GM18508 (cell line): ENCODE measurements around the gene TTLL9.
"Not testable (repeated sequence)": the region's sequence is repeated elsewhere in the genome, so short reads cannot be mapped to it uniquely, and the experiment has no call there.

Source experiments
- ATAC-seq: cut with Tn5 transposase; IDR thresholded peaks from one replicate; pipeline ENCODE4 v1.9.1; 2021; ENCODE audit warnings: moderate number of reproducible peaks; ENCODE audit not compliant: insufficient read depth, unreplicated experiment

The TTLL9 gene

GRCh38 chr20:31914170-31914569 lies 43.7 kb downstream of the TTLL9 start:
- no peak for ATAC-seq

GRCh38 chr20:31915491-31916280 lies 45.3 kb downstream of the TTLL9 start:
- ATAC-seq, result no peak

DNA sequence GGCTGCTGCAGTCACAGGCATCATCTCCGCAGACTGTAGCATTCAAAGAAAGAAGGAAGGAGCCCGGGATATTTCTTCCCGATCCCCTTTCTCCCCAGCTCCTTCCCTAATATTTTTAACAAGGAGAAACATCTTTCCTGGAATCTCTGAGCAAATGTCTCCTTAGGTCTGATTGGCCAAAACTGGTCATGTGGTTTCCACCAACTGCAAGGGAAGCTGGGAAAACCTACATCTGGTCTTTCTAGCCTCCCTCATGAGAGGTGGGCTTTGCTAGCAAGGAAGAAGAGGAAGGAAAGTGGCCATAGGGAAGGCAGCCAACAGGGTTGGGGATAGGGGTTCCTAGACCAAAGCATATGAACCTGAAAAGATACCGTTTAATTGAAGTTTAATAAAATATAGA lies 46.3 kb downstream of the TTLL9 start:
- no peak for ATAC-seq

- ATAC-seq, result not testable (repeated sequence)
Observed at GRCh38 chr20:31917962-31918412, 47.6 kb downstream of the TTLL9 start.

DNA sequence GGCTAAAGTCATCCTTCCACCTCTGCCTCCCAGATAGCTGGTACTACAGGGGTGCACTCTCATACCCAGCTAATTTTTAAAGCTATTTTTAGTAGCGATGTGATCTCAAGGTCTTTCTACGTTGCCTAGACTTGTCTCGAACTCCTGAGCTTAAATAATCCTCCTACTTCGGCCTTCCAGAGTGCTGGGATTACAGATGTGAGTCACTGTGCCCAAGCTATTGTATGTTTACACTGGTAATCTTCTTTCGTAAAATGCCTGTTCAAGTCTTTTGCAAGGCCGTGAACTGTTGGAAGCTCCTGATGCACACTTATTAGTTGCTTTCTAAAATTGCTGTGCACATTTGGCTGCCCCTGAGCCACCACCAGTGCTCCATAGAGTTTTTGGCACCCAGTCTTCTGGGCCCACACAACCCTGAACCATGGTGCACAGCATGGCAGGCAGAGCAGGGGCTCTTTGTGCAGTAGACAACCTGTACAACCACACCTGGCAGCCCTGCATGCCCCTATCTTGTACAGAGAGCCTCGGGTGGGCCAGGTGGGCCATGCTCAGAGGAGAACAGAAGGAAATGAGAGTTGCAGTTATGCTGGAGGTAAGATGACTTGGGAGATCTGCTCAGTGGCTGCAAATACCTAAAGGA lies 48.2 kb downstream of the TTLL9 start:
- no peak for ATAC-seq

- no peak for ATAC-seq
Observed at GRCh38 chr20:31919410-31920155, 49.1 kb downstream of the TTLL9 start.

DNA sequence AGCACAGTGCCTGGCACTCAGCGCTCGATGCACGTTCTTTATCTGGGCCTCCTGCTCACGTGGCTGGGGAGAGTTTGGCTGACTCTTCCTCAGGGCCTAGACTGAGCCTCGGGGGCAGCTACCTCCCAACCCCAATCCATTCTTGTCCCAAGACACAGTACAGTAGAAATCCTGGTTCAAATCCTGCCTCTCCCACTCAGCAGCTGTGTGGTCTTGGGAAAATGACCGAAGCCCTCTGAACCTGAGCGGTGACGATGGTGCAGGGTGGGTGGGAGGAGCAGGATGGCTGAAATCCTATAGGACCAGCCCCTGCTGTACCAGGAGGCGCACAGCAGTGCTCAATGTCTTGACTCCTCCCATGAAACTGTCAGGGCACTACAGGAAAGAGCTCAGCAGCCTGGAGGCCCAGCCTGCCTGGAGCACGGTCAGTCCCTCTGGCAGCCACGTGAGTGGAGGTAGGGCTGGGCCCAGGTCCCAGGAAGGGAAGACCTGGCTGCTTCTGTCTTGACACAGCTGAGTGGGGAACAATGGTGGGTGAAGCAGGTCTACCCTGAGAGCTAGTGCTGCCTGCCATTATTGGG lies 49.9 kb downstream of the TTLL9 start:
- no peak for ATAC-seq

DNA sequence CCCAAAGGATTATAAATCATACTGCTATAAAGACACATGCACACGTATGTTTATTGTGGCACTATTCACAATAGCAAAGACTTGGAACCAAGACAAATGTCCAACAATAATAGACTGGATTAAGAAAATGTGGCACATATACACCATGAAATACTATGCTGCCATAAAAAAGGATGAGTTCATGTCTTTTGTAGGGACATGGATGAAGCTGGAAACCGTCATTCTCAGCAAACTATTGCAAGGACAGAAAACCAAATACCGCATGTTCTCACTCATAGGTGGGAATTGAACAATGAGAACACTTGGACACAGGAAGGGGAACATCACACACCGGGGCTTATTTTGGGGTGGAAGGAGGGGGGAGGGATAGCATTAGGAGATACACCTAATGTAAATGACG lies 51.0 kb downstream of the TTLL9 start:
- not testable (repeated sequence) for ATAC-seq

DNA sequence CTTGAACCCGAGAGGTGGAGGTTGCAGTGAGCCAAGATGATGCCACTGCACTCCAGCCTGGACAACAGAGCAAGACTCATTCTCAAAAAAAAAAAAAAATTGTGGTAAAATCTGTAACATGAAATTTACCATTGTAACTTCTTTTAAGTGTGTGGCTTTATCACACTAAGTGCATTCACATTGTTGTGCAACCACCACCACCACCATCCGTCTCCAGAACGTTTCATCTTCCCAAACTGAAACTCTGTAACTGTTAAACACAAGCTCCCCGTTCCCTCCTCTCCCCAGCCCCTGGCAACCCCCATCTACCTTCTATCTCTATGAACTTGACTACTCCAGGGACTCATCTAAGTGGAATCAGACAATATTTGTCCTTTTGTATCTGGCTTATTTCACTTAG lies 51.7 kb downstream of the TTLL9 start:
- ATAC-seq, result no peak

- ATAC-seq, result no peak
Observed at GRCh38 chr20:31922588-31922987, 52.2 kb downstream of the TTLL9 start.

DNA sequence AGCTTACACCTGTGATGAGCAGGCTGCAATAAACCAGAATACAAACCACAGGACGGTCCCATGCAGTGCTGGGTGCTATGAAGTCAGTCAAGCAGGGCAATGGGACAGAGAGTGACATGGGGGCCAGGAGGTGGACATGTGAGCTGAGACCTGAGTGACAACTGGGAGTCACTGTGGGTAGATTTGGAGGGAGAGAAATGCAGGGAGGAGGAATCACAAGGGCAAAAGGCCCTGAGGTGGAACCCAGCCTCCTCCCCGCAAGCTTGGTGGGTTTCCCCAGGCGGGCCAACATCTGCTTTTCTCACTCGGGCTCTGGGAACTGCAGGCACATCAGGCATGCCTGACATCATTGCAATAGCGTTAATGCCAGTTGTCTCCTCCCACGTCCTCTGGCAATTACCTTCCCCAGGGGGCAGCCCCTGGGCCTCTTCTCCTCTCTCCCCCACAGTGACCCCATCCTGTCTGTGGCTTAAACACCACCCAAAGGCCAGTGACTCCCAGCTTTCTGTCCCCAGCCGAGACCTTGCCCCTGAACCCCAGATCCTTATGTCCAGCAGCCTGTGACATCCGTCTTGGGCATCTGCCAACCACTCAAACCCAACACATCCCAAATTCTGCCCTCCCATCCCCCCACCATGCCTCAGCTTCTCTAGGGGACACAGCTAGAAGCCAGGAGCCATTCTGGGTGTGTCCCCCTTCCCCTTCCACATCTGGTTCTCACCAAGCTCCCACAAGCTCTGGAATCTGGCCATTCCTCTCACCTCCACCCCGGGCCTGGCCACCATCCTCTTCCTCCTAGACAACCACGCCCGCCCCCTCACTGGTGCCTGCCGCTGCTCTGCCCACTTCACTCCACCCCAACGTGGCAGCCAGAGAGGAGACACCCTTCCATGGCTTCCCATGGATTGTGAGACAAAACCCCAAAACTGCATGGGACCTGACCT lies 53.2 kb downstream of the TTLL9 start:
- no peak for ATAC-seq

DNA sequence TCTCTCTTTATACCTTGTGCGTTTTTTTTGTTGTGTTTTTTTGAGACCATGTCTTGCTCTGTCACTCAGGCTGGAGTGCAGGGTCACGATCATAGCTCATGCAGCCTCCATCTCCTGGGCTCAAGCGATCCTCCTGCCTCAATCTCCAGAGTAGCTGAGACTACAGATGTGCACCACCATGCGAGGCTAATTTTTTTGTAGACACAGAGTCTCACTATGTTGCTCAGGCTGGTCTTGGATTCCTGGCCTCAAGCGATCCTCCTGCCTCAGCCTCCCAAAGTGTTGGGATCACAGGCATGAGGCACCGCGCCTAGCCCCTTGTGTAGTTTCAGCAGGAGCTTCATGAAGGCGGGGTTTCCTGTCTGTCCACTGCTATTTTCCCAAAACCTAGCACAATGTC lies 54.1 kb downstream of the TTLL9 start:
- no peak for ATAC-seq

GRCh38 chr20:31925631-31926030 lies 55.2 kb downstream of the TTLL9 start:
- no peak for ATAC-seq

- no peak for ATAC-seq
Observed at GRCh38 chr20:31926493-31926892, 56.1 kb downstream of the TTLL9 start.

- ATAC-seq, result no peak
Observed at GRCh38 chr20:31927627-31928159, 57.3 kb downstream of the TTLL9 start.

DNA sequence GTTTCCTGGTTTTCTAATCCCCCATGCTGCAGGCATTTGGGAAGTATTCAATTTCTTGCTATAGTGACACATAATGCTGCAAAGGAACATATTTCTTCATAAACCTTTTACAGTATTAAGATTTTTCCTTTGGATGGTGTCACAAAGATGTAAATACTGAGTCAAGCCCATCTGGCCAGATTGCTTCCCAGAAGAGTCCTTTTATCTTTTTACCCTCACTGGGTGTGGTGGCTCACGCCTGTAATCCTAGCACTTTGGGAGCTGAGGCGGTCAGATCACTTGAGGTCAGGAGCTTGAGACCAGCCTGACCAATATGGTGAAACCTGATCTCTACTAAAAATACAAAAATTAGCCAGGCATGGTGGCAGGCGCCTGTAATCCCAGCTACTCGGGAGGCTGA lies 59.2 kb downstream of the TTLL9 start:
- ATAC-seq, result not testable (repeated sequence)

GRCh38 chr20:31930779-31931178 lies 60.3 kb downstream of the TTLL9 start:
- no peak for ATAC-seq

DNA sequence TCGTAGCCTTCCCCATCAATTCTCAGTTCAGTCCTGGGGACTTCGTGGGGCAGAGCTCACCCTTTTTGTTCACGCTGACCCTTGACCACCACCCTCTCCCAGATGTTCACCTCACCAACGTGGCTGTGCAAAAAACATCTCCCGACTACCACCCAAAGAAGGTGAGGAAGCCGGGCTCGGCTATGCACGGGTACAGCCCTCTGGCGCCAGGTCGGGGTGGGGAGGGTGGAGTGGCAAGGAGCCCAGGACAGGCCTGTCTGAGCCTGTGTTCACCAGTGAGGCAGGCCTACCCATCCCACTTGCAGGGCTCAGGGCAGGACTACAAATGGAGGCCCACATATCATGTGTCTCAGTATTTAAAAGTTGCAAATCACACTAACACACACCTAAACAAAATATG lies 63.3 kb downstream of the TTLL9 start:
- no peak for ATAC-seq

DNA sequence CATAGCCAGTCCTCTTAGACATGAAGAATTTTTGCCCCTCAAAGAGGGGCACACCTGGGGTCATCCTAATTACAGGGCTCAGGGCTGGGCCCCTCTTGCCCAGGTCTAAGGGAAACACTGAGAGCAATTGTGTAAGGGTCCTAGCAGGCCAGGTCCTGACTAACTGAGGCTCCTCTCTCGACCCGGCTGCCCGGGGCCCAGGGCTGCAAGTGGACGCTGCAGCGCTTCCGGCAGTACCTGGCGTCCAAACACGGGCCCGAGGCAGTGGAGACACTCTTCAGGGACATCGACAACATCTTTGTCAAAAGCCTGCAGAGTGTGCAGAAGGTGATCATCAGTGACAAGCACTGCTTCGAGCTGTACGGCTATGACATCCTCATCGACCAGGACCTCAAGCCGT lies 64.1 kb downstream of the TTLL9 start:
- no peak for ATAC-seq
